SK-N-SH treated with all-trans-retinoic acid at 6 μM for 48 hours (cell line): ENCODE results near the gene VILL.

ENCODE experiments used
- ATAC-seq: fragments of 200-7000 bp; cut with Tn5 transposase; 3 replicates; pipeline ENCODE4 v1.9.1; 2020; ENCODE audit warnings: mild to moderate bottlenecking, moderate library complexity
- BACH2 ChIP-seq: fragments of 250-450 bp; sonication (Bioruptor Pico); IDR thresholded peaks from 2 replicates; pipeline ENCODE4 v1.9.0; 2021; ENCODE audit warnings: mild to moderate bottlenecking, borderline replicate concordance
- CSDC2 ChIP-seq: fragments of 250-450 bp; sonication (Bioruptor Pico); IDR thresholded peaks from 2 replicates; pipeline ENCODE4 v1.5.0; 2020; ENCODE audit warnings: mild to moderate bottlenecking, moderate library complexity
- GLIS3 ChIP-seq: fragments of 250-450 bp; sonication (Bioruptor Pico); IDR thresholded peaks from 2 replicates; pipeline ENCODE4 v1.5.0; 2020; ENCODE audit warnings: mild to moderate bottlenecking, moderate library complexity
- ISL1 ChIP-seq: fragments of 250-450 bp; sonication (Bioruptor Pico); IDR thresholded peaks from 2 replicates; pipeline ENCODE4 v2.1.2; 2022; ENCODE audit warnings: mild to moderate bottlenecking, moderate library complexity
- OSR1 ChIP-seq: fragments of 250-450 bp; sonication (Bioruptor Pico); IDR thresholded peaks from 2 replicates; pipeline ENCODE4 v1.8.0; 2022; ENCODE audit warnings: moderate library complexity, mild to moderate bottlenecking, inconsistent platforms
- PPARA ChIP-seq: fragments of 250-450 bp; sonication (Bioruptor Pico); IDR thresholded peaks from 2 replicates; pipeline ENCODE4 v1.5.0; 2020; ENCODE audit warnings: mild to moderate bottlenecking, borderline replicate concordance
- RARB ChIP-seq: fragments of 250-450 bp; sonication (Bioruptor Pico); IDR thresholded peaks from 2 replicates; pipeline ENCODE4 v1.8.0; 2021; ENCODE audit warnings: mild to moderate bottlenecking, moderate library complexity
- SNAI2 ChIP-seq: fragments of 250-450 bp; sonication (Bioruptor Pico); IDR thresholded peaks from 2 replicates; pipeline ENCODE4 v1.5.0; 2020; ENCODE audit warnings: mild to moderate bottlenecking, moderate library complexity
- TCF4 ChIP-seq: fragments of 250-450 bp; sonication (Bioruptor Pico); IDR thresholded peaks from 2 replicates; pipeline ENCODE4 v1.8.0; 2021; ENCODE audit warnings: mild to moderate bottlenecking, moderate library complexity, borderline replicate concordance
- TOX ChIP-seq: fragments of 250-450 bp; sonication (Bioruptor Pico); IDR thresholded peaks from 2 replicates; pipeline ENCODE4 v1.8.0; 2021; ENCODE audit warnings: mild to moderate bottlenecking, moderate library complexity, borderline replicate concordance
- ZNF565 ChIP-seq: fragments of 450-650 bp; formaldehyde crosslinking; conservative IDR thresholded peaks from 2 replicates; pipeline ENCODE4 v1.5.0; 2020; ENCODE audit warnings: low read depth, mild to moderate bottlenecking, moderate library complexity
- ZNF70 ChIP-seq: fragments of 450-650 bp; formaldehyde crosslinking; IDR thresholded peaks from 2 replicates; pipeline ENCODE4 v1.5.0; 2020; ENCODE audit warnings: mild to moderate bottlenecking, moderate library complexity
- TF ChIP-seq, protein P1 (sequence below): fragments of 250-450 bp; sonication (Bioruptor Pico); IDR thresholded peaks from 2 replicates; pipeline ENCODE4 v1.5.0; 2020; ENCODE audit warnings: mild to moderate bottlenecking, moderate library complexity
- TF ChIP-seq, protein P2 (sequence below): fragments of 250-450 bp; sonication (Bioruptor Pico); IDR thresholded peaks from 2 replicates; pipeline ENCODE4 v1.8.0; 2021; ENCODE audit warnings: low read depth, mild to moderate bottlenecking, moderate library complexity, borderline replicate concordance
- TF ChIP-seq, protein P3 (sequence below): fragments of 250-450 bp; sonication (Bioruptor Pico); IDR thresholded peaks from 2 replicates; pipeline ENCODE4 v1.8.0; 2020; ENCODE audit warnings: mild to moderate bottlenecking, moderate library complexity, borderline replicate concordance
- TF ChIP-seq, protein P4 (sequence below): fragments of 250-450 bp; sonication (Bioruptor Pico); IDR thresholded peaks from 2 replicates; pipeline ENCODE4 v1.5.1; 2020; ENCODE audit warnings: low read depth, mild to moderate bottlenecking, moderate library complexity
- TF ChIP-seq, protein P5 (sequence below): fragments of 250-450 bp; sonication (Bioruptor Pico); IDR thresholded peaks from 2 replicates; pipeline ENCODE4 v1.5.1; 2021; ENCODE audit warnings: mild to moderate bottlenecking, moderate library complexity

The VILL gene

DNA sequence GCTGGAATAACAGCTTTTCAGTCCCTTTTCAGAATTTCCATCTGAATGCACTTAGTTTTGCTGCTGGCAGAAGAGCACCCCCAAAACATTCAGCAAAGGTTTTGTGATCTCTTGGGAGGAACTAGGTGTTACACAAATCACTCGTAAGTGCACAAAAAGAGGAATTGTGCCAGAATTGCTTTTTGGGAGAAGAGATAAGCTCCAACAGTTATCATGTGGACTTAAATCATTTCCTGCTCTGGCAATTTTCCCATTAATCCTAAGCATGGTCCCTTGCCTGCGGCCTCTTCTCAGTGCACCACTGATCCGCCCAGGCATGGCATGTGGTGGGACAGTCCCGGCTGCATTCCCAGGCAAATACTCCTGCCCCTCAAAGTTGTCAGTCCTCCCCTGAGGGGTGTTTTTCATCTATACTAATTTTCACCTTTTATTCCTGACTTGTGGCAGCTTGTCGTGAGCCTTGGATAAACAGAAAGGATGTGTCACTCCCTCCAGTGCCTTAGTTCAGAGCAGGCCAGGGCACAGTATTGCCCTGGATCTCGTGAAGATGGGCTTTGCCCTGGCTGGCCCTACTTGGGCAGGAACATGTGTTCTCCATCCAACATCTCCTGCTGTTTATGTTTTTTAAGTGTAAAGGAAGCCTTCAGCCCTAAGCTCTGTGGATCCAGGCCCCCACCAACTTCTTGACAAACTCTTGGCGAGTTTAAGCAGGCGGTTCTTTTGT is 44.6 kb upstream of the VILL start (continued):
- TF ChIP-seq, protein P1, sequence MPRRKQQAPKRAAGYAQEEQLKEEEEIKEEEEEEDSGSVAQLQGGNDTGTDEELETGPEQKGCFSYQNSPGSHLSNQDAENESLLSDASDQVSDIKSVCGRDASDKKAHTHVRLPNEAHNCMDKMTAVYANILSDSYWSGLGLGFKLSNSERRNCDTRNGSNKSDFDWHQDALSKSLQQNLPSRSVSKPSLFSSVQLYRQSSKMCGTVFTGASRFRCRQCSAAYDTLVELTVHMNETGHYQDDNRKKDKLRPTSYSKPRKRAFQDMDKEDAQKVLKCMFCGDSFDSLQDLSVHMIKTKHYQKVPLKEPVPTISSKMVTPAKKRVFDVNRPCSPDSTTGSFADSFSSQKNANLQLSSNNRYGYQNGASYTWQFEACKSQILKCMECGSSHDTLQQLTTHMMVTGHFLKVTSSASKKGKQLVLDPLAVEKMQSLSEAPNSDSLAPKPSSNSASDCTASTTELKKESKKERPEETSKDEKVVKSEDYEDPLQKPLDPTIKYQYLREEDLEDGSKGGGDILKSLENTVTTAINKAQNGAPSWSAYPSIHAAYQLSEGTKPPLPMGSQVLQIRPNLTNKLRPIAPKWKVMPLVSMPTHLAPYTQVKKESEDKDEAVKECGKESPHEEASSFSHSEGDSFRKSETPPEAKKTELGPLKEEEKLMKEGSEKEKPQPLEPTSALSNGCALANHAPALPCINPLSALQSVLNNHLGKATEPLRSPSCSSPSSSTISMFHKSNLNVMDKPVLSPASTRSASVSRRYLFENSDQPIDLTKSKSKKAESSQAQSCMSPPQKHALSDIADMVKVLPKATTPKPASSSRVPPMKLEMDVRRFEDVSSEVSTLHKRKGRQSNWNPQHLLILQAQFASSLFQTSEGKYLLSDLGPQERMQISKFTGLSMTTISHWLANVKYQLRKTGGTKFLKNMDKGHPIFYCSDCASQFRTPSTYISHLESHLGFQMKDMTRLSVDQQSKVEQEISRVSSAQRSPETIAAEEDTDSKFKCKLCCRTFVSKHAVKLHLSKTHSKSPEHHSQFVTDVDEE, result peak; percentile 73; the same call in 1 of the 2 replicates
- 0 out of 2 replicates have a peak, but pooled peaks have one; percentile 13 for TF ChIP-seq CSDC2 (CRISPR knock-in tag)
- peak; percentile 78; the same call in 1 of the 2 replicates for TF ChIP-seq TCF4
- TF ChIP-seq, protein P2, sequence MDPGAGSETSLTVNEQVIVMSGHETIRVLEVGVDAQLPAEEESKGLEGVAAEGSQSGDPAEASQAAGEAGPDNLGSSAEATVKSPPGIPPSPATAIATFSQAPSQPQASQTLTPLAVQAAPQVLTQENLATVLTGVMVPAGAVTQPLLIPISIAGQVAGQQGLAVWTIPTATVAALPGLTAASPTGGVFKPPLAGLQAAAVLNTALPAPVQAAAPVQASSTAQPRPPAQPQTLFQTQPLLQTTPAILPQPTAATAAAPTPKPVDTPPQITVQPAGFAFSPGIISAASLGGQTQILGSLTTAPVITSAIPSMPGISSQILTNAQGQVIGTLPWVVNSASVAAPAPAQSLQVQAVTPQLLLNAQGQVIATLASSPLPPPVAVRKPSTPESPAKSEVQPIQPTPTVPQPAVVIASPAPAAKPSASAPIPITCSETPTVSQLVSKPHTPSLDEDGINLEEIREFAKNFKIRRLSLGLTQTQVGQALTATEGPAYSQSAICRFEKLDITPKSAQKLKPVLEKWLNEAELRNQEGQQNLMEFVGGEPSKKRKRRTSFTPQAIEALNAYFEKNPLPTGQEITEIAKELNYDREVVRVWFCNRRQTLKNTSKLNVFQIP (CRISPR knock-in tag), result no peak
- TF ChIP-seq ISL1, result peak; percentile 100
- peak; percentile 43; the same call in 1 of the 2 replicates for TF ChIP-seq GLIS3 (CRISPR knock-in tag)
- no peak for TF ChIP-seq BACH2 (CRISPR knock-in tag)
- TF ChIP-seq TOX (CRISPR knock-in tag), result no peak

DNA sequence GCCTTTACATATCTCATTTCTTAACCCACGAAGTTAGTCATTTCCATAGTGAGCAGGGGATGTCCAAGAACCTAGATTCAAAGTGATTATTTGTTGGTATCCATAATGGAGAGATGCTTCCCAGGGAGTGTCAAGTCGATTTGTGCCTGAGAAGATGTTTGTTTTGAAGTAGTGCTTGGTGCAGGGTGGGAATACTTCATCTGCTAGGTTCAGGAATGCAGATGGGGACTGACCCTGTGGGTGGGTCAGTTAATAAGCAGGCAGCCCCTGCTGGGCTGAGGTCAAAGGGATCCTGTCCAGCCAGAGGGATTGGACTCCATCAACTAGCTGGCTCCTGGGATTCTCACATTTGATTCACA is 44.1 kb upstream of the VILL start:
- ATAC-seq, result no peak; the same call in 1 of the 3 replicates

DNA sequence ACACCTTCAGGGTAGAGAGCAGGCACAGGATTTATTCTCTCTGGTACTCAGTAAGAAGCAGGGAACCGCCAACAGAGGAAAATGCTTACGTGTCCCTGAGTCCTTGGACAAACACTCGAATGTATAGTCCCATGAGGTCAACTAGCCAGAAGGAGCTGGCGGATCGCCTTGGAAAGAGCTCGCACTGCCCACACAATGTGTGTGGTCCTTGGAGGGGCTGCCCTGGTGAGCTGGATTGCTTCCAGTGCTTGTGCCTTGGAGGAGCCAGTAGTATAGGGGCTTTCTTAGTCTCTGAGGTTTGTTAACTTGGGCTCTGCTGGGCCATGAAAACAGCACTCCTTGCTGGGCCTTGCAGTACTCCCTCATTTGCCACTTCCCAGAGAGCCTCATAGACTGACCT is 40.7 kb upstream of the VILL start:
- no peak for ATAC-seq
- TF ChIP-seq, protein P1, result no peak
- TF ChIP-seq PPARA (CRISPR knock-in tag), result no peak
- TF ChIP-seq ISL1, result no peak
- TF ChIP-seq TCF4, result no peak
- TF ChIP-seq SNAI2 (CRISPR knock-in tag), result no peak
- TF ChIP-seq, protein P3, sequence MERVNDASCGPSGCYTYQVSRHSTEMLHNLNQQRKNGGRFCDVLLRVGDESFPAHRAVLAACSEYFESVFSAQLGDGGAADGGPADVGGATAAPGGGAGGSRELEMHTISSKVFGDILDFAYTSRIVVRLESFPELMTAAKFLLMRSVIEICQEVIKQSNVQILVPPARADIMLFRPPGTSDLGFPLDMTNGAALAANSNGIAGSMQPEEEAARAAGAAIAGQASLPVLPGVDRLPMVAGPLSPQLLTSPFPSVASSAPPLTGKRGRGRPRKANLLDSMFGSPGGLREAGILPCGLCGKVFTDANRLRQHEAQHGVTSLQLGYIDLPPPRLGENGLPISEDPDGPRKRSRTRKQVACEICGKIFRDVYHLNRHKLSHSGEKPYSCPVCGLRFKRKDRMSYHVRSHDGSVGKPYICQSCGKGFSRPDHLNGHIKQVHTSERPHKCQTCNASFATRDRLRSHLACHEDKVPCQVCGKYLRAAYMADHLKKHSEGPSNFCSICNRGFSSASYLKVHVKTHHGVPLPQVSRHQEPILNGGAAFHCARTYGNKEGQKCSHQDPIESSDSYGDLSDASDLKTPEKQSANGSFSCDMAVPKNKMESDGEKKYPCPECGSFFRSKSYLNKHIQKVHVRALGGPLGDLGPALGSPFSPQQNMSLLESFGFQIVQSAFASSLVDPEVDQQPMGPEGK (CRISPR knock-in tag), result no peak
- TF ChIP-seq OSR1 (CRISPR knock-in tag), result no peak
- TF ChIP-seq, protein P4, sequence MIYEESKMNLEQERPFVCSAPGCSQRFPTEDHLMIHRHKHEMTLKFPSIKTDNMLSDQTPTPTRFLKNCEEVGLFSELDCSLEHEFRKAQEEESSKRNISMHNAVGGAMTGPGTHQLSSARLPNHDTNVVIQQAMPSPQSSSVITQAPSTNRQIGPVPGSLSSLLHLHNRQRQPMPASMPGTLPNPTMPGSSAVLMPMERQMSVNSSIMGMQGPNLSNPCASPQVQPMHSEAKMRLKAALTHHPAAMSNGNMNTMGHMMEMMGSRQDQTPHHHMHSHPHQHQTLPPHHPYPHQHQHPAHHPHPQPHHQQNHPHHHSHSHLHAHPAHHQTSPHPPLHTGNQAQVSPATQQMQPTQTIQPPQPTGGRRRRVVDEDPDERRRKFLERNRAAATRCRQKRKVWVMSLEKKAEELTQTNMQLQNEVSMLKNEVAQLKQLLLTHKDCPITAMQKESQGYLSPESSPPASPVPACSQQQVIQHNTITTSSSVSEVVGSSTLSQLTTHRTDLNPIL (CRISPR knock-in tag), result no peak
- no peak for TF ChIP-seq CSDC2 (CRISPR knock-in tag)
- no peak for TF ChIP-seq ZNF565
- no peak for TF ChIP-seq ZNF70
- no peak for TF ChIP-seq RARB

More for the DNA sequence above, 44.1 kb upstream of the VILL start:
- TF ChIP-seq OSR1 (CRISPR knock-in tag) (no peak), TOX (CRISPR knock-in tag) (no peak), SNAI2 (CRISPR knock-in tag) (no peak)
- TF ChIP-seq, protein P4 (CRISPR knock-in tag), result no peak
- TF ChIP-seq, protein P3 (CRISPR knock-in tag), result no peak
- TF ChIP-seq, protein P5, sequence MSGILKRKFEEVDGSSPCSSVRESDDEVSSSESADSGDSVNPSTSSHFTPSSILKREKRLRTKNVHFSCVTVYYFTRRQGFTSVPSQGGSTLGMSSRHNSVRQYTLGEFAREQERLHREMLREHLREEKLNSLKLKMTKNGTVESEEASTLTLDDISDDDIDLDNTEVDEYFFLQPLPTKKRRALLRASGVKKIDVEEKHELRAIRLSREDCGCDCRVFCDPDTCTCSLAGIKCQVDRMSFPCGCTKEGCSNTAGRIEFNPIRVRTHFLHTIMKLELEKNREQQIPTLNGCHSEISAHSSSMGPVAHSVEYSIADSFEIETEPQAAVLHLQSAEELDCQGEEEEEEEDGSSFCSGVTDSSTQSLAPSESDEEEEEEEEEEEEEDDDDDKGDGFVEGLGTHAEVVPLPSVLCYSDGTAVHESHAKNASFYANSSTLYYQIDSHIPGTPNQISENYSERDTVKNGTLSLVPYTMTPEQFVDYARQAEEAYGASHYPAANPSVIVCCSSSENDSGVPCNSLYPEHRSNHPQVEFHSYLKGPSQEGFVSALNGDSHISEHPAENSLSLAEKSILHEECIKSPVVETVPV, result no peak
